Measurements from ENCODE around the gene PIGM.

DNA sequence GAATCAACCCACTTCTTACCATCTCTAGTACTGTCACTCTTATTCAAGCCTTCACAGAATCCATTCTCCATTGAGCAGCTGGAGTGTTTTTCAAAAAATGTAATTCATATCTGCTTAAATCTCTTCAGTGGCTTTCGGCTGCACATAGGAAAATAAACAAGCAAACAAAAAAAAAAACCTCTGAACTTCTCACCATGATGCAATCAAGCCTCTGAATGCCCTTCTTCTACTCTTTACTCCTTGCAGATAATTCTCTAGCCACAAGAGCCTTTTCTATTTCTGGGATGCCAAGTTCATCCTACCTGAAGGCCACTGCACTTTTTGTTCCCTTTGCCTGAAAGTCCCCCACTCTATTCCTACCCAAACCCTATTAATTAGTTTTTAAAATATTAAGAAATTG lies 14.2 kb downstream of the PIGM start:
- TF ChIP-seq, protein P1, sequence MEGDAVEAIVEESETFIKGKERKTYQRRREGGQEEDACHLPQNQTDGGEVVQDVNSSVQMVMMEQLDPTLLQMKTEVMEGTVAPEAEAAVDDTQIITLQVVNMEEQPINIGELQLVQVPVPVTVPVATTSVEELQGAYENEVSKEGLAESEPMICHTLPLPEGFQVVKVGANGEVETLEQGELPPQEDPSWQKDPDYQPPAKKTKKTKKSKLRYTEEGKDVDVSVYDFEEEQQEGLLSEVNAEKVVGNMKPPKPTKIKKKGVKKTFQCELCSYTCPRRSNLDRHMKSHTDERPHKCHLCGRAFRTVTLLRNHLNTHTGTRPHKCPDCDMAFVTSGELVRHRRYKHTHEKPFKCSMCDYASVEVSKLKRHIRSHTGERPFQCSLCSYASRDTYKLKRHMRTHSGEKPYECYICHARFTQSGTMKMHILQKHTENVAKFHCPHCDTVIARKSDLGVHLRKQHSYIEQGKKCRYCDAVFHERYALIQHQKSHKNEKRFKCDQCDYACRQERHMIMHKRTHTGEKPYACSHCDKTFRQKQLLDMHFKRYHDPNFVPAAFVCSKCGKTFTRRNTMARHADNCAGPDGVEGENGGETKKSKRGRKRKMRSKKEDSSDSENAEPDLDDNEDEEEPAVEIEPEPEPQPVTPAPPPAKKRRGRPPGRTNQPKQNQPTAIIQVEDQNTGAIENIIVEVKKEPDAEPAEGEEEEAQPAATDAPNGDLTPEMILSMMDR (IDR thresholded peaks at IDR 0.05; ENCODE audit: insufficient read depth, low read length, poor library complexity, severe bottlenecking) = no peak
- TF ChIP-seq EZH2phosphoT487 (conservative IDR thresholded peaks at IDR 0.05; ENCODE audit: low read length) = no peak
